IMR-90 (cell line): Measurements from ENCODE around the gene BOD1L2. TPM values are rescaled to one million over a fixed set of nuclear protein-coding genes. Genes with fewer than 3 reads are reported as not detected.

ENCODE experiments used
- ATAC-seq: fragments of 200-7000 bp; cut with Tn5 transposase; 2 replicates; pipeline ENCODE4 v1.9.1; 2020; ENCODE audit warnings: low read depth, mild to moderate bottlenecking, moderate library complexity
- BruUV-seq: library from RNA; stranded (reverse); fragments of 400-500 nt; replicated peaks from 2 replicates; lab custom pipeline; 2021; lab: Mats Ljungman, UMichigan
- CTCF ChIA-PET: fragments of 300-600 bp; formaldehyde crosslinking; extraction: SDS; loops from one replicate; lab custom pipeline; 2021; ENCODE audit warnings: antibody characterized with exemption; lab: Yijun Ruan, JAX
- POLR2A ChIA-PET: fragments of 300-600 bp; sonication (Branson Sonifier 250); formaldehyde crosslinking; loops from one replicate; lab custom pipeline; 2022; ENCODE audit warnings: antibody characterized with exemption; ENCODE audit not compliant: unreplicated experiment; lab: Charles Lee
- DNase-seq: peaks from one replicate; pipeline ENCODE4 v3.0.0; 2013
- H2AFZ ChIP-seq: replicated peaks from 2 replicates; pipeline ENCODE3; 2013; ENCODE audit warnings: low read length, mild to moderate bottlenecking; ENCODE audit not compliant: poor library complexity
- H2AK5ac ChIP-seq: 2 replicates; pipeline ENCODE4 v1.6.1; 2013; ENCODE audit warnings: low read depth, low read length, inconsistent platforms
- H2AK9ac ChIP-seq: replicated peaks from 2 replicates; pipeline ENCODE3; 2013; ENCODE audit warnings: mild to moderate bottlenecking, low read depth, low read length, moderate library complexity; ENCODE audit not compliant: poor library complexity
- H2BK120ac ChIP-seq: 2 replicates; pipeline ENCODE4 v1.6.1; 2013; ENCODE audit warnings: low read depth, low read length, inconsistent platforms
- H2BK15ac ChIP-seq: 3 replicates; pipeline ENCODE4 v1.6.1; 2013; ENCODE audit warnings: low read depth, low read length, inconsistent platforms
- H2BK20ac ChIP-seq: 2 replicates; pipeline ENCODE4 v1.6.1; 2013; ENCODE audit warnings: low read depth, mild to moderate bottlenecking, inconsistent platforms, low read length, moderate library complexity
- H2BK5ac ChIP-seq: 2 replicates; pipeline ENCODE4 v1.6.1; 2013; ENCODE audit warnings: mild to moderate bottlenecking, low read depth, low read length, inconsistent platforms; ENCODE audit not compliant: poor library complexity, severe bottlenecking
- H3K14ac ChIP-seq: replicated peaks from 2 replicates; pipeline ENCODE4 v1.6.1; 2013; ENCODE audit warnings: low read depth, low read length, inconsistent platforms
- H3K18ac ChIP-seq: 2 replicates; pipeline ENCODE4 v1.6.1; 2013; ENCODE audit warnings: low read depth, low read length, control low read depth
- H3K23ac ChIP-seq: 2 replicates; pipeline ENCODE4 v1.6.1; 2013; ENCODE audit warnings: low read depth, low read length, inconsistent platforms
- H3K27ac ChIP-seq: 2 replicates; pipeline ENCODE4 v1.5.1; 2013; ENCODE audit warnings: mild to moderate bottlenecking, control low read depth, low read length; ENCODE audit not compliant: insufficient read depth
- H3K27me3 ChIP-seq: 2 replicates; pipeline ENCODE4 v1.6.1; 2013; ENCODE audit warnings: low read length; ENCODE audit not compliant: control insufficient read depth, insufficient read depth
- H3K36me3 ChIP-seq: 2 replicates; pipeline ENCODE4 v1.6.1; 2013; ENCODE audit warnings: low read length, mixed read lengths; ENCODE audit not compliant: control insufficient read depth, insufficient read depth
- H3K4ac ChIP-seq: 2 replicates; pipeline ENCODE4 v1.6.1; 2013; ENCODE audit warnings: low read depth, low read length, inconsistent platforms
- H3K4me1 ChIP-seq: 2 replicates; pipeline ENCODE4 v1.6.1; 2013; ENCODE audit warnings: low read length, mixed read lengths; ENCODE audit not compliant: control insufficient read depth, insufficient read depth
- H3K4me2 ChIP-seq: 2 replicates; pipeline ENCODE4 v1.6.1; 2013; ENCODE audit warnings: low read depth, mild to moderate bottlenecking, control low read depth, low read length, moderate library complexity
- H3K4me3 ChIP-seq: 2 replicates; pipeline ENCODE4 v1.5.1; 2013; ENCODE audit warnings: low read depth, mild to moderate bottlenecking, control low read depth, low read length, moderate library complexity; ENCODE audit not compliant: insufficient read depth
- H3K56ac ChIP-seq: 2 replicates; pipeline ENCODE4 v1.6.1; 2013; ENCODE audit warnings: low read length, inconsistent platforms; ENCODE audit not compliant: insufficient read depth; ENCODE audit errors: extremely low read depth
- H3K79me1 ChIP-seq, 2 experiments: 2 replicates each; pipeline ENCODE4 v1.6.1; 2013; ENCODE audit warnings: low read length in 2 of 2, inconsistent platforms in 1 of 2, low read depth in 1 of 2
- H3K9ac ChIP-seq: 2 replicates; pipeline ENCODE4 v1.6.1; 2013; ENCODE audit warnings: low read depth, low read length, control low read depth
- H3K9me1 ChIP-seq: 2 replicates; pipeline ENCODE4 v1.6.1; 2013; ENCODE audit warnings: low read length, inconsistent platforms; ENCODE audit not compliant: insufficient read depth
- H3K9me3 ChIP-seq: 2 replicates; pipeline ENCODE4 v1.6.1; 2013; ENCODE audit warnings: low read length; ENCODE audit not compliant: control insufficient read depth, insufficient read depth
- H4K20me1 ChIP-seq: 2 replicates; pipeline ENCODE4 v1.6.1; 2013; ENCODE audit warnings: low read length, inconsistent platforms; ENCODE audit not compliant: insufficient read depth
- H4K5ac ChIP-seq: 2 replicates; pipeline ENCODE4 v1.6.1; 2013; ENCODE audit warnings: mild to moderate bottlenecking, low read depth, low read length, control low read depth
- H4K8ac ChIP-seq, 2 experiments: 2 replicates each; pipeline ENCODE4 v1.6.1; 2013; ENCODE audit warnings: low read depth in 2 of 2, low read length in 2 of 2, control low read depth in 1 of 2, inconsistent platforms in 1 of 2
- H4K91ac ChIP-seq: 2 replicates; pipeline ENCODE4 v1.6.1; 2013; ENCODE audit warnings: low read depth, low read length, inconsistent platforms; ENCODE audit not compliant: insufficient read depth
- CHD1 ChIP-seq: IDR thresholded peaks from 2 replicates; pipeline ENCODE4 v1.6.1; 2012; ENCODE audit warnings: low read depth, low read length, improper control_type of control experiment
- FOS ChIP-seq: fragments of 150-350 bp; IDR thresholded peaks from 2 replicates; pipeline ENCODE4 v1.6.1; 2016; ENCODE audit warnings: low read depth, low read length
- dilution Hi-C: fragments of 300-500 bp; cut with HindIII; formaldehyde crosslinking; loops from one replicate; pipeline ENCODE4 v1.14.3; 2018; ENCODE audit warnings: low sequenced_read_pairs; ENCODE audit not compliant: unreplicated experiment
- in situ Hi-C: fragments of 300-500 bp; cut with MboI; formaldehyde crosslinking; loops from 3 replicates; pipeline ENCODE4 v1.14.3; 2019; ENCODE audit warnings: low sequenced_read_pairs, inconsistent platforms, mixed read lengths
- intact Hi-C: fragments of 100-400 bp; cut with micrococcal nuclease; formaldehyde crosslinking; loops from 2 replicates; pipeline ENCODE4 v1.10.0; 2022
- polyA plus RNA-seq, 3 experiments: library from polyadenylated mRNA; depleted of rRNA; stranded (reverse); fragments of >200 nt; gene quantifications; 2 replicates each; pipeline ENCODE4 v1.2.3, GENCODE V29; 2012; ENCODE audit warnings: low replicate concordance in 1 of 3
- total RNA-seq: library from RNA; depleted of rRNA; stranded (reverse); fragments of >200 nt; gene quantifications from 2 replicates; pipeline ENCODE4 v1.2.3, GENCODE V29; 2012

Gene BOD1L2
- total and polyA plus RNA-seq, 2 of the 4 experiments (the other 2 are of a cell fraction) = not detected

DNA sequence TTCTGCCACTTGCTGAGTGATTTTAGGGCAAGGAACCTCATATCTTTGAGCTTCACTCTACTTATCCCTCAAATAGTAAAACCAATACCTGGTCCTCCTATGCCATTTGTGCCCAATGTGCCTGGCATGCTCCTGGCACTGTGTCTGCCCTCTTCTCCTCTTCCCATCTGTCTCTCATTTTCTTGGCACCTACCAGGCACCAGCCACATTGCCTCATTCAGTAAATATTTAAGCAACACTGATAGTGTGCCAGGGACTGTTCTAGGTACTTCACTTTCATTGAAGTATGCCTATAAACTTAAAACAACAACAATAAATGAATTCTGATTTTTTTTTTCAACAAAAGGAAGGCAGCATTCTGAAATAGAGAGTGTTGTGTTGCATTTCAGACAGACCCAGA lies 15.1 kb upstream of the BOD1L2 start:
- Histone ChIP-seq H3K27ac (no peak overlapping the region), H3K56ac (no peak overlapping the region), H3K9me3 (no peaks in the 10 kb centered on the region), H3K4me3 (no peak overlapping the region), H3K14ac (no peak overlapping the region), H3K18ac (no peak overlapping the region), H3K4ac (no peak overlapping the region), H3K23ac (no peak overlapping the region), H2BK5ac (no peak overlapping the region), H4K20me1 (no peaks in the 10 kb centered on the region), H4K91ac (no peak overlapping the region), H3K9ac (no peak overlapping the region), H3K4me2 (no peak overlapping the region), H2AFZ (no peak overlapping the region), H3K79me1 (no peaks in the 10 kb centered on the region), H3K4me1 (no peaks in the 10 kb centered on the region), H2AK9ac (no peak overlapping the region), H2BK20ac (no peak overlapping the region), H2BK120ac (no peak overlapping the region), H4K5ac (no peak overlapping the region), H2BK15ac (no peak overlapping the region), H2AK5ac (no peak overlapping the region), H3K36me3 (no peaks in the 10 kb centered on the region), H3K27me3 (no peaks in the 10 kb centered on the region), H3K9me1 (no peaks in the 10 kb centered on the region), H4K8ac (no peak overlapping the region)
- CTCF ChIA-PET = no interaction called here
- DNase-seq (no peak), ATAC-seq (no peak)
- POLR2A ChIA-PET = no interaction called here
- in situ Hi-C loops (no loop called here), dilution Hi-C loops (no loop called here), intact Hi-C loops (no loop called here)
- no TSS peak for BruUV-seq
- TF ChIP-seq CHD1 (no peak), FOS (no peak)
